Spleen (tissue), 11 donors: ENCODE results near the gene EHHADH. TPM values are rescaled to one million over a fixed set of nuclear protein-coding genes. Genes with fewer than 3 reads are reported as not detected.

Experiments
- DNase-seq: peaks from one replicate; pipeline ENCODE4 v3.0.0-alpha.2; 2020
- H3K27ac ChIP-seq, 8 donors: fragments of 200-600 bp; sonication (generic) in 7 of 8; 1 replicate in 4 of 8; 2 replicates in 4 of 8; pipeline versions ENCODE4 v1.5.0 to v1.8.0; 2016 to 2021; ENCODE audit warnings: inconsistent platforms in 4 of 8, mild to moderate bottlenecking in 4 of 8, moderate library complexity in 1 of 8
- H3K27me3 ChIP-seq, 7 donors: fragments of 200-600 bp; sonication (generic) in 6 of 7; replicated peaks in 1 of 7; 1 replicate in 4 of 7; 2 replicates in 3 of 7; pipeline versions ENCODE4 v1.5.0 to v1.8.0; 2016 to 2021; ENCODE audit warnings: inconsistent platforms in 3 of 7, mild to moderate bottlenecking in 1 of 7
- H3K36me3 ChIP-seq, 6 donors: fragments of 200-600 bp; sonication (generic) in 5 of 6; 1 replicate in 4 of 6; 2 replicates in 2 of 6; pipeline versions ENCODE4 v1.5.0 to v1.8.0; 2016 to 2021; ENCODE audit warnings: inconsistent platforms in 2 of 6
- H3K4me1 ChIP-seq, 6 donors: fragments of 200-600 bp; sonication (generic) in 5 of 6; 1 replicate in 3 of 6; 2 replicates in 3 of 6; pipeline versions ENCODE4 v1.5.0 to v1.8.0; 2016 to 2021; ENCODE audit warnings: inconsistent platforms in 3 of 6
- H3K4me3 ChIP-seq, 8 donors: fragments of 200-600 bp; sonication (generic) in 7 of 8; 1 replicate in 4 of 8; 2 replicates in 4 of 8; pipeline versions ENCODE4 v1.5.0 to v1.8.0; 2016 to 2021; ENCODE audit warnings: inconsistent platforms in 4 of 8, mild to moderate bottlenecking in 4 of 8, moderate library complexity in 2 of 8
- H3K9me3 ChIP-seq, 8 donors: fragments of 200-600 bp; sonication (generic) in 7 of 8; 1 replicate in 4 of 8; 2 replicates in 4 of 8; pipeline versions ENCODE4 v1.5.0 to v1.8.0; 2016 to 2021; ENCODE audit warnings: inconsistent platforms in 4 of 8
- POLR2A ChIP-seq, 3 donors: fragments of 450-650 bp; IDR thresholded peaks; one replicate each; pipeline ENCODE4 v1.5.1; 2017; ENCODE audit warnings: antibody characterized with exemption in 3 of 3, mild to moderate bottlenecking in 1 of 3
- POLR2AphosphoS5 ChIP-seq, 3 donors: sonication (generic); formaldehyde crosslinking; IDR thresholded peaks; one replicate each; pipeline ENCODE4 v1.5.1; 2017; ENCODE audit warnings: antibody characterized with exemption in 3 of 3
- WGBS, 5 donors: extraction: QIAGEN DNeasy Blood & Tissue Kit in 3 of 5; methylation state at CpG; one replicate each; pipeline versions ENCODE4 v1.1.5 to v1.1.7; 2013 to 2018; 5-methylcytosine and 5-hydroxymethylcytosine counted together
- intact Hi-C: fragments of 100-400 bp; cut with DNase I; formaldehyde crosslinking; loops from one replicate; pipeline ENCODE4 v1.15.0; 2023; ENCODE audit warnings: low total_unique reads
- polyA plus RNA-seq, 3 donors: library from polyadenylated mRNA; stranded (reverse); fragments of 200-250 nt; gene quantifications; one replicate each; pipeline ENCODE4 v1.2.1, GENCODE V29; 2013
- total RNA-seq, 7 donors: library from RNA; depleted of rRNA in 3 of 7; stranded (reverse); fragments of >200 nt in 3 of 7; fragmentation: NEBNext Ultra II Directional in 4 of 7; extraction: Animal tissue kit (Norgen Biotek cat#: 25700) in 4 of 7; gene quantifications; one replicate each; pipeline versions ENCODE4 v1.1.0 to v1.2.1, GENCODE V29; 2016 to 2021
- TF ChIP-seq, protein P1 (sequence below), 11 experiments: fragments of 200-600 bp in 7 of 11; fragments of 450-650 bp in 4 of 11; sonication (generic) in 4 of 11; IDR thresholded peaks in 8 of 11; conservative IDR thresholded peaks in 3 of 11; 1 replicate in 7 of 11; 2 replicates in 4 of 11; pipeline versions ENCODE4 v1.4.0 to v1.8.0; 2016 to 2021; ENCODE audit warnings: antibody characterized with exemption in 11 of 11, inconsistent platforms in 4 of 11, mild to moderate bottlenecking in 1 of 11
- donor health status: healthy with polysubstance abuse.
- donor health status: DM: no; HTN: no; CAD: no; lungs with moderate emphysema.
- donor health status: DM: no; HTN: no; CAD: no.
- donor health status: Bipolar disorder and iron deficiency.
- donor health status: healthy.
- donor health status: DM: no; HTN: no; CAD: no.
- donor health status: DM: yes; HTN: yes; CAD: no.

EHHADH gene
- total and polyA plus RNA-seq, 10 donors = 1.3 to 18.9 (median 7.4) TPM

GRCh38 chr3:185199206-185199605 is 54.6 kb downstream of the EHHADH start:
- H3K9me3 ChIP-seq = peaks cover 0 to 4% (median 0%) of the 10 kb centered on the region in 8 donors
- no peak overlapping the region for H3K4me3 ChIP-seq
- intact Hi-C loops = no loop called here
- TF ChIP-seq POLR2AphosphoS5 (IDR thresholded peaks at IDR 0.05) = no peak
- TF ChIP-seq, protein P1, sequence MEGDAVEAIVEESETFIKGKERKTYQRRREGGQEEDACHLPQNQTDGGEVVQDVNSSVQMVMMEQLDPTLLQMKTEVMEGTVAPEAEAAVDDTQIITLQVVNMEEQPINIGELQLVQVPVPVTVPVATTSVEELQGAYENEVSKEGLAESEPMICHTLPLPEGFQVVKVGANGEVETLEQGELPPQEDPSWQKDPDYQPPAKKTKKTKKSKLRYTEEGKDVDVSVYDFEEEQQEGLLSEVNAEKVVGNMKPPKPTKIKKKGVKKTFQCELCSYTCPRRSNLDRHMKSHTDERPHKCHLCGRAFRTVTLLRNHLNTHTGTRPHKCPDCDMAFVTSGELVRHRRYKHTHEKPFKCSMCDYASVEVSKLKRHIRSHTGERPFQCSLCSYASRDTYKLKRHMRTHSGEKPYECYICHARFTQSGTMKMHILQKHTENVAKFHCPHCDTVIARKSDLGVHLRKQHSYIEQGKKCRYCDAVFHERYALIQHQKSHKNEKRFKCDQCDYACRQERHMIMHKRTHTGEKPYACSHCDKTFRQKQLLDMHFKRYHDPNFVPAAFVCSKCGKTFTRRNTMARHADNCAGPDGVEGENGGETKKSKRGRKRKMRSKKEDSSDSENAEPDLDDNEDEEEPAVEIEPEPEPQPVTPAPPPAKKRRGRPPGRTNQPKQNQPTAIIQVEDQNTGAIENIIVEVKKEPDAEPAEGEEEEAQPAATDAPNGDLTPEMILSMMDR (IDR thresholded peaks at IDR 0.05 in 8 of 11, conservative IDR thresholded peaks at IDR 0.05 in 3 of 11) = no peak
- TF ChIP-seq POLR2A (IDR thresholded peaks at IDR 0.05) = no peak
- 89 to 98% (median 93%) methylated on average over 4 of the region's 4 CpGs for WGBS, 5 donors
- no peaks in the 10 kb centered on the region for H3K4me1 ChIP-seq
- no peak for DNase-seq
- peaks cover 0 to 26% (median 2%) of the 10 kb centered on the region in 6 donors for H3K36me3 ChIP-seq
- no peaks in the 10 kb centered on the region for H3K27me3 ChIP-seq
- H3K27ac ChIP-seq = no peak overlapping the region

DNA sequence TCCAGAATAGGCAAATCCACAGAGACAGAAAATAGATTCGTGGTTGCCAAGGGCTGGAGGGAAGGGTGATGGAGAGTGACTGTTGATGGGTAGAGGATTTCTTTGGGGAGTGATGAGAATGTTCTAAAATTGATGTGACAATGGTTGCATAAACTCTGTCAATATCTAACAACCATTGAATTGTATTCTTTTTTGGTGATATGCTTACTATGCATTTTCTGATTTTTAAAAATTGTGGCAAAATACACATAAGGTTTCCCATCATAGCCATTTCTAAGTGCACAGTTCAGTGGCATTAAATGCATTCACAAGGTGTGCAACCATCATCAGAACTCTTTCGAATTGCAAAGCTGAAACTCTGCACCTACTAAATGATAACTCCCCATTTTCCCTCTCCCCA is 56.8 kb downstream of the EHHADH start:
- H3K36me3 ChIP-seq = peaks cover 0 to 23% (median 2%) of the 10 kb centered on the region in 6 donors
- intact Hi-C loops = no loop called here
- H3K27ac ChIP-seq = no peak overlapping the region
- no peak for DNase-seq
- no peaks in the 10 kb centered on the region for H3K27me3 ChIP-seq
- H3K9me3 ChIP-seq = peaks cover 0 to 4% (median 0%) of the 10 kb centered on the region in 8 donors
- 90 to 96% (median 92%) methylated on average over 2 of the region's 2 CpGs for WGBS, 5 donors
- TF ChIP-seq, protein P1 (IDR thresholded peaks at IDR 0.05 in 8 of 11, conservative IDR thresholded peaks at IDR 0.05 in 3 of 11) = no peak
- no peak for TF ChIP-seq POLR2A (IDR thresholded peaks at IDR 0.05)
- H3K4me3 ChIP-seq = no peak overlapping the region
- no peaks in the 10 kb centered on the region for H3K4me1 ChIP-seq

DNA sequence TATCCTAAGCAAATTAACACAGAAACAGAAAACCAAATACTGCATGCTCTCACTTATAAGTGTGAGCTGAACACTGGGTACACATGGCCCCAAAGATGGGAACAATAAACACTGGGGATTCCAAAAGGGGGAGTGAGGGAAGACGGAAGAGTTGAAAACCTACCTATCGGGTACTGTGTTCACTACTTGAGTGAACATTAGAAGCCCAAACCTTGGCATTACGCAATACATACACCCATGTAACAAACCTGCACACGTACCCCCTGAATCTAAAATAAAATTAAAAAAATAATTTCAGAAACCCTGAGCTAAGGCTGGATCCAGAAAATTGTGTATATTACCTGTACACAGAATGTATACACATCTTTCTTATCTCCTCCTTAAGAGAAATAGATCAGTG is 58.2 kb downstream of the EHHADH start:
- no peak for DNase-seq
- Histone ChIP-seq H3K9me3 (peaks cover 0 to 4% (median 0%) of the 10 kb centered on the region in 8 donors), H3K4me3 (no peak overlapping the region), H3K4me1 (no peaks in the 10 kb centered on the region), H3K36me3 (peaks cover 0 to 18% (median 3%) of the 10 kb centered on the region in 6 donors), H3K27ac (no peak overlapping the region), H3K27me3 (no peaks in the 10 kb centered on the region)
- intact Hi-C loops = no loop called here
- TF ChIP-seq, protein P1 (IDR thresholded peaks at IDR 0.05 in 8 of 11, conservative IDR thresholded peaks at IDR 0.05 in 3 of 11) = no peak
- no peak for TF ChIP-seq POLR2AphosphoS5 (IDR thresholded peaks at IDR 0.05)
- 93 to 97% (median 95%) methylated on average over 4 of the region's 4 CpGs for WGBS, 5 donors

- H3K4me1 ChIP-seq = no peaks in the 10 kb centered on the region
- H3K27ac ChIP-seq = no peak overlapping the region
- intact Hi-C loops = no loop called here
- peaks cover 0 to 18% (median 3%) of the 10 kb centered on the region in 6 donors for H3K36me3 ChIP-seq
- DNase-seq = no peak
- no peak for TF ChIP-seq POLR2AphosphoS5 (IDR thresholded peaks at IDR 0.05)
- TF ChIP-seq, protein P1 (IDR thresholded peaks at IDR 0.05 in 8 of 11, conservative IDR thresholded peaks at IDR 0.05 in 3 of 11) = no peak
- no peak for TF ChIP-seq POLR2A (IDR thresholded peaks at IDR 0.05)
- H3K4me3 ChIP-seq = no peak overlapping the region
- no peaks in the 10 kb centered on the region for H3K9me3 ChIP-seq
- H3K27me3 ChIP-seq = no peaks in the 10 kb centered on the region
These were observed 65.0 kb downstream of the EHHADH start for GRCh38 chr3:185188816-185189215.
